HG02763 (cell line): ENCODE measurements around the gene P2RX3.
"Not testable (repeated sequence)": the region's sequence is repeated elsewhere in the genome, so short reads cannot be mapped to it uniquely, and the experiment has no call there.

ENCODE experiments used
- ATAC-seq: cut with Tn5 transposase; IDR thresholded peaks from one replicate; pipeline ENCODE4 v1.9.1; 2021; ENCODE audit warnings: mild to moderate bottlenecking, moderate library complexity; ENCODE audit not compliant: unreplicated experiment

The P2RX3 gene

GRCh38 chr11:57338142-57338541 lies at the start of gene P2RX3:
TSS of gene P2RX3 (plus strand) at chr11:57338352. CDS start at chr11:57338551, 199 bp downstream.
- no peak for ATAC-seq

DNA sequence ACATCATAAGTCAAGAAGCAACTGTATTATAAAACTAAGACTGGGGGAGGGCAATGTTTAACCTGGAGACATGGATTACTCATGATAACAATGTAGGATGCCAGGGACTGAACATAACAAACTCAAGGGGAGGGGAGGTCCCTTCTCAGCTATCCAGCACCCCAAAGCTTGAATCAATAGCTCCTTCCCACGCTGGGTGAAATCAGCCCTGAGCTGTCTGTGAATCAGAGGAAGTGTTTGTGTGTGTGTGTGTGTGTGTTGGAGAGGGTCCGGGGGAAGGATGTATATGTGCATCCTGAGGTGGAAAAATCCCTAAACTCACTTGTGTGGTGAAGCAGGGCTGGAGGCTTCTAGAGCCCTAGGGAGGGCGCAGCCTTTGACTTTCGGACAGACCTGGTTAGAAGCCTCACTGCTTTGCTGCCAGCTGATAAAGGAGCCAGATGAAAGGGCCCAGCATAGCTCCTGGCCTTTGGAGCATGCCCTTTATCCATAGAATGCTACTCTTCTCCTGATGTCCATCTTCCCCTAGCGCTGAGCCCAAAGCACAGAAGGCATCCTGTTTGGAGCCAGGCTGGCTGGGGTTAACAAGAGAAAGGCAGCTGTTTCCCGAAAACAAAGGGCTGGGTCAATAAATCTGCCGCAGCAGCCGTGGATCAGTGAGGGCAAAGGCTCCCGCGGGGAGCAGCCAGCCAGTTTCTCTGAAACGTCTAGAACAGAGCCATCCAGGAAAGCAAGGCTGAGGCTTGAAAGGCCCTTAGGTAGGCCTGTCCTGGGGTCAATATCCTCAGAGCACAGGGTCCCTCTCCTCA lies 49.2 kb upstream of the P2RX3 start:
- ATAC-seq = no peak

DNA sequence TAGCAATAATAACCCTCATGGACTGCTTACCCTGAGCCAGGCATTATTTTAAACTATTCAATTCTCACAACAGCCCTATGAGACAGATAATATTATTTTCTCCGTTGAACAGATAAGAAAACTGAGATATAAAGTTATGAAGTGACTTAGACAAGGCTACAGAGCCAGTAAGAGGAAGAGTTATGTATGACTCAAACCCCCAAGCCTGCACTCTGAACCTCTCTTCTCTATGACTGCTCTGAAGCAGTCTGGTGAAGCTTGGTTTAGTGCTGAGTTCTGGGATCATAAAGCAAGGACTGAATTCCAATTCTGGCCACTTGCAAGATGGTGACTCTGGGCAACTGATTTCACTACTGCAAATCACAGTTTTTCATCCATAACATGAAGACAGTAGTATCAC lies 47.9 kb upstream of the P2RX3 start:
- ATAC-seq = no peak

DNA sequence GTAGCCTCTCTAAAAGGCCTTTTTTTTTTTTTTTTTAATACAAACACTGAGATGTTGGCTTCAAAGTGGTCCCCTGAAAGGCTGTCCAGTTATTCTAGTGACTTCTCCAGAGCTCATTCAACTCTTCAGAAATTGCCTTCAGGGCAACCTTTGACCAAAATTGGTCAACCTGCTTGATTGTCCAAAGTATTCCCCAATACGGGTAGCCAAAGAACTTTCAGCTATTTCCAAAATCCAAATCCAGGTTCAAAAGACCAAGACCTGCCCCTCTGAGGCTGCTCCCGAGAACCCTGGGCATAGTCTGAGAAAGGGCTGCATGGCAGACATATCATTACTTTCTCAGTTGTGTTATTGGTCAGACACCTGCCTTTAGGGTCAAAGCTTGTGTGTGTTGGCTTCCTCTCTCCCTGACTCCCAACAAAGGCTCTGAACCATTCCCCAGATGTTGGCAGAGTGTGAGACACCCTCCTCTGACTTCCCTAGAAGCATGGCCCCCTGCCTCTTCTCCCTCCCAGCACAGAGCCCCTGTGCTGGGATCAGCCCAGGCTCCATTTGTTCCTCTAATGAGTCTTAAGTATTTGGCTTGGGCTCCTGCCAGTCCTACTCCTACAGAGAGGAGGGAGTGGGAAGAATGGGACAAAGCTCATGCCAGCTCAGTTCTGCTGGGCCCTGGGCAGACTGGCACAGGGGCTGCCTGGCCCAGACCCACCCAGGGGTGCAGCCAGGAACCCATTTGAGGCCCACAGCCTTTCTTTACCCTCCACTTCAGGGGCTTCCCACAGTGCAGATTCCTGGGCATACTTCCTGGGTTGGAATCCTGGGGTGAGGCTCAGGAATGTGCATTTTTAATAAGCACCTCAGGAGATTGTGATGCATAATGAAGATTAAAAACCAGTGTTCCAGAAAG lies 43.7 kb upstream of the P2RX3 start:
- ATAC-seq = no peak

DNA sequence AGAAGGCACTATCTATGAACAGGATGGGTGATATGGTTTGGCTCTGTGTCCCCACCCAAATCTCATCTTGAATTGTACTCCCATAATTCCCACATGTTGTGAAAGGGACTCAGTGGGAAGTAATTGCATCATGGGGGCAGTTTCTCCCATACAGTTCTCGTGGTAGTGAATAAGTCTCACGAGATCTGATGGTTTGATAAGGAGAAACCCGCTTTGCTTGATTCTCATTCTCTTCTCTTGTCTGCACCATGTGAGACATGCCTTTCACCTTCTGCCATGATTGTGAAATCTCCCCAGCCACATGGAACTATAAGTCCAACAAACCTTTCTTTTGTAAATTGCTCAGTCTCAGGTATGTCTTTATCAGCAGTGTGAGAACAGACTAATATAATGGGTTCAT lies 41.9 kb upstream of the P2RX3 start:
- ATAC-seq = not testable (repeated sequence)

DNA sequence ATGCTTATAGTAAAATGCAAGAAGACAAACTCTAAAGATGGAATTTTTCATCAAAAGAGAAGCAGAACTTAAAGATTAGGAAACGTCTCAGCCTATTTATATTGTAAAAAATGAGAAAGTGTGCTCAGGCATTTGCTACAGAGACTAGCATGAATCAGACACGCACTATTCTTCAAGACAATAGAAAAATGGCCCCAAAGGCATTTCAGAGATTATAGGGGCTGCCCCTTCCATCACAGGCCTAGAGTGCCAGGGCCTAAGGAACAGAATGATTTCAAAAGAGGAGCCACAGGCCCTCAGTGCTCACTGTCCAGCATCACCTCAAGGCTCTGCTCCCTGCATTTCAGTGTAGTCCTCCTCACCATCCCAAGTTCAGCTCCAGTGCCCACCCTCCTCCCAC lies 40.9 kb upstream of the P2RX3 start:
- ATAC-seq = no peak

DNA sequence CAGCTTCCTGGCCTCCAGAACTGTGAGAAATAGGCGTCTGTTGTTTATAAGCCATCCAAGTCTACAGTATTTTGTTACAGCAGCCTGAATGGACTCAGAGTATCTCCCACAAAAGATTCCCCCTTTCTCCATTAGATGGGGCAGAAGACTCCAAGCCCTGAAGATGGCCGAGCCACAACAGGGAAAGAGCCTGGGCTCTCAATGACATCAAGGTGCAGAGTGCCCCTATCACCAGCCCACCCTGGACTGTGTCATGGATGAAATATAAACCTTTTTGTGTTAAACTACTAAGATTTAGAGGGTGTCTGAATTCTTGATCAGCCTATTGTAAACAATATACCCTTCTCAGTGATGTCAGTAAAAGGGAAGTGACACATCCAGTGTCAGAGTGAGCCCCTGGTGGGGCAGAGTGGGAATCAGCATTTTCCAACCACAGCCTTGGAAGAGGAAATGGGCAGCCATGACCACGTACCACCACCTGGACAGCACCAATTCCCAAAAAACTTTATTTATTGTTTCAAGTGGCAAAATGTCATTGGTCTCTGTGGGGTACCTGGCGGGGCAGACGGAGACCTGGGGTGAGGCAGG lies 38.9 kb upstream of the P2RX3 start:
- no peak for ATAC-seq

DNA sequence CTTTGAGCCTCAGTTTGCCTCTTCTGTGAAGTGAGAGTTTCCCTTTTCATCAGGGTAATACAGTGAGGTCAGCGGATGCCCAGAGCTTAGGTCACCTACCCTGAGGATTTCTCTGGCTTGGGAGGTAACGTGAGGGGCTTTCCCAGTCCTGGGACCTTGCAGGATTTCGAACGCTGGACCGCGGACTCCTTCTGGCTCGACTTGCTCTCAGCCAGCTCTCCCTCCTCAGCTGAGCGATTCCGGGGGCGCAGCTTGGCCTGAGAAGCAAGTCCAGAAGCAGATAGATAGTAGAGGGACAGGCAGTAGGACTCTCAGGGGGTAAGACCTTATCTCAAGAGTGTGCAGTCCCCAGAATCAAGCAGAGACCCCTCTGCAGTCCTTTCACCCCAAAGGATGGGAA lies 37.4 kb upstream of the P2RX3 start:
- ATAC-seq = no peak

GRCh38 chr11:57301711-57302423 lies 36.3 kb upstream of the P2RX3 start:
- ATAC-seq = no peak

- ATAC-seq = no peak
These were observed 35.7 kb upstream of the P2RX3 start for GRCh38 chr11:57302489-57302888.

GRCh38 chr11:57303280-57303989 lies 34.7 kb upstream of the P2RX3 start:
- no peak for ATAC-seq

DNA sequence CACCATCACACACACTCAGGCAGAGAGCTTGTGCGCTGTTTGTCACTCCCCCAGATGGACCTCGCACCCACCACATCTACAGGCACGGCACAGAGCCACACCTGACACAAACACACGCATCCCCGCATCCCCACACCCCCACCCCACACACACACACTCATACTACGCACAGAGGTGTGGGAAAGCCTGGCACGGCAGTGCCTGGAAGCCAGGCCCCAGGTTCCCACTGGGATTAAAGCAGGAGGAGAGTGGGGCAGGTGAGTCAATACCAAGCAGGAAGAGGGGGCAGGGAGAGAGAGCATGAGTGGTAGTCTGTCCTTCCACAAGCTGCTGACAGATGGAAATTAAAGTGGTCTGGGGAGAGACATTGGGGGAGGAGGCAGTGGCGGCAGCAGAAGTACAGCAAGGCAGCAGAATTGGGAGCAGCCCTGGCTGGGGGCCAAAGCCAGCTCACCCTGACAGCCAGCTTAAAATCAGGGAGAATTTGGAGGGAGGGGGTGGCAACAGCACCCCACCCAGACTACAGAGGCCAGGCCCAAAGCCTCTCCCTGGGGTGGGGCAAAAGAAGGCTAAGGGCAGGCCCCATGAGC lies 34.1 kb upstream of the P2RX3 start:
- ATAC-seq = no peak

GRCh38 chr11:57305523-57305922 lies 32.6 kb upstream of the P2RX3 start:
- ATAC-seq = no peak

GRCh38 chr11:57306161-57306876 lies 31.8 kb upstream of the P2RX3 start:
- ATAC-seq = no peak

DNA sequence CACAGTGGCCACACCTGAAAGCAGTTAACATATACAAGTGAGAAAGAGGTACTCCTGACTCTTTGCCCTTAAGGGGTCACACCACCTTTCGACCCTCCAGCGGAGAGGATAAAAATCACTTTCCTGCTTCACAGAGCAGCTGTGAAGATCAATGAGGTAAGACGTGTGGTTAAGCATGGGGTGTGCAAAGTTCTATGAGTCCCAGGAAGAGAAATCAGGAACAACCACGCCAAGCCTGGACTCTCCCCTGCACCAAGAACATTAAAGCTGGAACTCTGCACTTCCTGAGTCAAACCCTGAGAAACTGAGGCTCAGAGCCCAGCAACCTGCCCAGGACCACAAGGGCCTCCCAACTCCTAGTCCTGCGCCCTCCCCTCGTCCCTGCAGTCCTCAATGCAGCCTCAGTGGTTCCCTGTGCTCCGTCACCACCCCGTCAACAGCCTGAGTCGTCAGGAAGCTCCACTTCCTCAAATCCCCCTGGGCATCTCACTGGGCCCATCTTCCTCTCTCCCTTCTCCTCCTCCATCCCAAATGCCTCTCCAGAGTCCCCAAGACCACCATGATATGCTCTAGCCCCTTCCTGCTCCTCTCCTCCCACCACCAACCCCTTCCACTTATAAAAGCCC lies 31.1 kb upstream of the P2RX3 start:
- no peak for ATAC-seq

DNA sequence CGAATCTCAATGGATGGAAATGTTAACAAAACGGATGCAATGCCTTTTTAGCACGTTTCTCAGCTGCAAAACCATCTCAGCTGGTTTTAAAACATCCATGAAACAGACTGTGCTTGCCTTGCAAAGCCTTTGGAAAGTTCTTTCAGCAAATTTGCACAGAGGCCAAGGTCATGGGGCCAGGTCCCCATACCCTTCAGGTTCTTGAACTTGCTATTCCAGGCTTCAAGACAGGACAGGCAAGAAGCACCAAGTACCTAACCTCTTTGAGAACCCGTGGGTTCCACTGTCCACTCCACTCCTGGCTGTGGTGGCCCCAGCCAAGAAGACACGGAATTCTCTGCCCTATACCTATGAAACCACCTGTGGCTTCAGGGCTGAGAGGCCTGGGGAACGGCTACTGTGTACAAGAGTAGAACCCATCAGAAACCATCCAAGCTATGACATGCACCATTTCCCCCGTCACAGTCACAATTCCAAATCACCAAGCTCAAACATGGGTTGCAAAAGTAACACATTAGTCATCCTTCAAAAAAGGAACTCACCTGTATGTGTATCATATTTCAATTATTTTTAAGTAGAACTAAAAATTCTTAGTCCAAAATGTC lies 30.4 kb upstream of the P2RX3 start:
- no peak for ATAC-seq

DNA sequence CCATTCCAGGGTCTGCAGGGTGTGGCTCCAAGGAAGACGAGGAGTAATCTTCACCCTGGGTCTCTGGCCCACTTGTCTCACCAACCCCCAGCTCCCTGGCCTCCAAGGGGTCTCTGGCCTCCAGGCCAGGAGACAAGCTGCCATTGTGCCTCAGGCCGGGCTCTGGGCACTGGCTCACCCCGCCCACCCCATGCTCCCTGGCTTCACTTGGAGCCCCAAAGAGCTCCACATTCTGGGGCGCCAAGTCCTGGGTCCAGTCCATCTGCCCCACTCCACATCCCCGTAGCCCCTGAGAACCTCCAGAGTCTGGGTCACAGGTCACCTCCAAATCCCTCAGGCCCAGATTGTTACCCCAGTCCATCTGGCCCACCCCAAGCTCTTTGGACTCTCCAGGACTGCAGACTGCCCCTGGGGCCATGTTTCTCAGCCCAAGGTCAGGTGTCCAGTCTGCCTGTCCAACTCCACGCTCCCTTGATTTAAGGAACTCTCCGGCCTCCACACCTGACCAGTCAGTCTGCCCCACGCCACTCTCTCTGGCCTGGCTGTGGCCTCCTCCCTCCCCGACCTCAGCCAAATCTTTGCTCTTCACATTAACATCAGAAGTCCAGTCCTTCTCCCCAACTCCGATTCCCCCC lies 29.6 kb upstream of the P2RX3 start:
- ATAC-seq = no peak
